ENCODE data around the gene TSN. TPM values are rescaled to one million over a fixed set of nuclear protein-coding genes. Genes with fewer than 3 reads are reported as not detected.
"Not testable (repeated sequence)": the region's sequence is repeated elsewhere in the genome, so short reads cannot be mapped to it uniquely, and the experiment has no call there.

Gene TSN
- total RNA-seq, 1 experiment from 2014 or later, result 32.8 TPM

DNA sequence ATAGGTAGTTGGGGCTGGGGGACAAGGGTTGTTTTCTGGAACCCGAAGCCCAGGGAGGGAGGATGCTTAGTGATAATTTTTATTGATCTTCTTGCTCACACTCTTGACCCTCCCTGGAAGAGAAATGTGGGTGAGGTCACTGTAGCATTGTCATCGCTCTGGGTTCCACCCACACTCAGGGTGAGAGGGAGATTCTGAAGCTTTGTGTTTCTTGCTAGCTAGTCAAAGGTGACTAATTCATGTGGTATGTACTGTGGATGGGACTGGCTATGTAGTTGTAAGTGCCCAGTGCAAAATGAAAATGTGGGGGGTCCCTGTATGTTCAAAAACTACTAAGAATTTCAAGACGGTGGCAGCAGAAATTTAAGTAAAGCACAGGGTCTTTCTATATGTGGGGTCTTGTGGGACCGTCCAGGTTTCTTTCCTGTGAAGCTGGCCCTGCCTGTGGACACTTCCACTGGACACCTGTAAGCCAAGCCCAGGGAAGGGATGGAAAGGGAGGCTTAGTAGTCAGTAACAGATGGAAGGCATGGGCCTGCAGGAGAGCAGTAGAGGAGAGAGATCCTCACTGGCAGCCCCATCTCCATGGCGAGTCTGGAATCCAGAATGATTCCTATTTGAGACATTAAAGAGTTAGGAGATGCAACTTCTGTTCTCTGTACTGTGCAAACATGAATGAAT is 35.0 kb downstream of the TSN start:
- in situ Hi-C loops (cut with HindIII; ENCODE audit: low pct_unique_long_range_greater_than_20kb, low sequenced_read_pairs), result no loop called here
- DNase-seq (ENCODE audit: low read depth), result peak; percentile 85

DNA sequence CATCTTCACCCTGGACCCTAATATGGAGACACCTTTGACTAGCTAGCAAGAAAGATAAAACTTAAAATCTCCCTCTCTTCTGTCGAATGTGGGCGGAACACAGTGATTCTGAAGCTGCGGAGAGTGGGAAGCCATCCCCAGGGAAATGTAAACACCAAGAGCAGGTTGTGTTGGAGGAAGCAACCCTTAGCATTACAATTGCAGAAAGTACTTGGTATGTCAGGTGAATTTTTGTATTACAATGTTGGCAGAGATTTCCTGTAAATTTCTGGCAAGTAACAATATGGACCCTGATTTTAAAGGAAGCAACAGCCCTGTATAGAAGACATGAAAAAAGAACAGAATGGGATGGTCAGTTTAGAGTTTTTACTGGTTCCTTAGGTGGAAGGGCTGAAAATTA is 35.8 kb downstream of the TSN start:
- in situ Hi-C loops (cut with HindIII; ENCODE audit: low pct_unique_long_range_greater_than_20kb, low sequenced_read_pairs), result no loop called here
- DNase-seq (ENCODE audit: low read depth), result no peak

DNA sequence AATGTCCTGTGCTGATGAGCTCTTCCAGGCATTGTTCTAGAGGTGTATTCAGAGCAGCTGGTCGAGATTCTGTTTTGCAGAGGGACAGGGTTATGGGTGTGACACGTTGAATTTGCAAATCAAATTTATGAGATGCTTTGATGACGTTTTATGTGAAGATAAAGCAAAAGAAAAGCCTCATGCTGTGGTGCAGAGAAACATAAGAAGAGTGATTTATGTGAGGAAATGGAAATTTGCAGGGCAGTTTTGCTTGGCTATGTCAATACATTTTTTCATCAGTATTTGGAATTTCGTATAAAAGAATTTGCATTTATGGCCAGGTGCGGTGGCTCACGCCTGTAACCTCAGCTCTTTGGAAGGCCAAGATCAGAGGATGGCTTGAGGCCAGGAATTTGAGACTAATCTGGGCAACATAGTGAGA is 36.4 kb downstream of the TSN start:
- in situ Hi-C loops (cut with HindIII; ENCODE audit: low pct_unique_long_range_greater_than_20kb, low sequenced_read_pairs), result no loop called here
- DNase-seq (ENCODE audit: low read depth), result no peak

DNA sequence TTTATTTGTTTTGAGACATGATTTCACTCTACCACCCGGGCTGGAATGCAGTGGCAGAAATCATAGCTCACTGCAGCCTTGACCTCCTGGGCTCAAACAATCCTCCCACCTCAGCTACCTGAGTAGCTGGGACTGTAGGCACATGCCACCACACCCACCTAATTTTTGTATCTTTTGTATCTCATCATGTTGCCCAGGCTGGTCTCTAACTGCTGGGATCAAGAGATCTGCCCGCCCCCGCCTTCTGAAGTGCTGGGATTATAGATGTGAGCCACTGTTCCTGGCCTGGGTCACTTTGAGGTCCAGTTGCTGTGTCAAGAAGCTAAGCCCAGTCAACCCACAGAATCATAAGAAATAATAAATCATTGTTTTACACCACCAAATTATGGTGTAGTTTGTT is 38.4 kb downstream of the TSN start:
- no peak for DNase-seq (ENCODE audit: low read depth)
- in situ Hi-C loops (cut with HindIII; ENCODE audit: low pct_unique_long_range_greater_than_20kb, low sequenced_read_pairs), result no loop called here

DNA sequence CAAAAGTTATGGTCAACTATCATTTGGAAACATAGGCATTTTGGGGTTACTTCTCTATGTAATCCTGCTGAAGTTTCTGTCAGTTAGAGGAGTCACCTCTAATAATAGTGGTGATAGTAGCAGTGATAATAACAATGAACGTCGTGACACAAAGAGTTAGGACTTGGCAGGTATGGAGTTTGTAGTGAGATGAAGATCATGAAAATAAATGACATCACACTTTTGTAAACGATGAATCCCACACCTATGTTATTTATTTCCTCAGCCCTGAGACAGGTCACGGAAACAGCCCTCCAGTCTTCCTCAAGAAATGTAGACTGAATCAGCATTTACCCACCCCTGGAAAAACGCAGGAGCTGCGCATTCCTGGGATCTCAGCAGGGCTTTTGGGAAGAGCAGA is 38.8 kb downstream of the TSN start:
- in situ Hi-C loops (cut with HindIII; ENCODE audit: low pct_unique_long_range_greater_than_20kb, low sequenced_read_pairs), result no loop called here

DNA sequence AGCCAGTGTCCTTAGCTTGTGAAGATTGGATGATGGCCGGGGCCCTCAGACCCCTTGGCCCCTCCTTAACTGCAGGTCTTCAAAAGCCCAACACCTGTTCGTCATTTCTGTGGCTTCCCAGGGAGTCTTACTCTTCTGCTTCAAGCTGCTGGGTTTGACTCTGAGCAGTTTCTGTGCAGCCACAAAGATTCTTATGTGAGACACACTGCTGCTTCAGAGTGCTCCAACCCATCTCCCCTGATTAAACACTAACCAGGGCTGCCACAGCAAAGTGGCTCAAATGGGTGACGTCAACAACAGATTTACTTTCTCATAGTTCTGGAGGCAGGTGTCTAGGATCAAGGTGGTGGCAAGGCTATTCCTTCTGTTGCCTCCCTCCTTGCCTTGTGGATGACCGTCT is 40.8 kb downstream of the TSN start:
- in situ Hi-C loops (cut with HindIII; ENCODE audit: low pct_unique_long_range_greater_than_20kb, low sequenced_read_pairs), result no loop called here
- DNase-seq (ENCODE audit: low read depth), result no peak

More for the DNA sequence above, 38.8 kb downstream of the TSN start:
- no peak for DNase-seq (ENCODE audit: low read depth)

DNA sequence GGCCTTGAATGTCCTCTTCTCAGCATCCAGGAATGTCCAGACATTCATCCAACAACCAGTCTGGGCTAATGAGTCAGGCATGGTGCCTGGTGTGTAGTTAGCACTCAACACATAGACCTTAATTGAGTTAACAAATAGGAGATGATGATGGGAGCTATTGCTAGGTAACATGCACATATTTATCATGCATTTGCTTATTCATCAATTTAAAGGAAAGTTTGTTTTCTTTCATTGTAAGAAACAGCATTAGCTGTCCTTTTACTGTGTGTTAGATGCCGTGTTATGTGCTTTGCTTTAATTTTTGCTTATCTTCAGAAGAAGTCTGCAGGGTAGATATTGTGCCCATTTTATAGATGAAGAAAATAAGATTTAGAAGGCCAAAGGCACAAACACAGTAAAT is 43.2 kb downstream of the TSN start:
- DNase-seq (ENCODE audit: low read depth), result no peak
- in situ Hi-C loops (cut with HindIII; ENCODE audit: low pct_unique_long_range_greater_than_20kb, low sequenced_read_pairs), result no loop called here

DNA sequence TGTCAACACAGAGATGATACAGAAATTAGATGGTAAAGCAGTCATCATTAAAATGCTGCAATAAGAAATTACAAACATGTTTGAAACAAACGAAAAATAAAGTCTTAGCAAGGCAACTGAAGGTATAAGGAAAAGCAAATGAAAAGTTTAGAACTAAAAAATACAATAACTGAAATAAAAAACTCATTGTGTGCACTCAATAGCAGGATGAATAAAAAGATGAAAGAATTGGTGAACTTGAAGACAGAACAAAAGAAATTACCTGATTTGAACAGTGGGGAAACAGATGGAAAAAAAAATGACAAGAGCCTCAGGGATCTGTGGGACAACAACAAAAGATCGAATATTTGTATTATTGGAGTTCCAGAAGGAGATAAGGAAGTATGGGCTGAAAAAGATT is 46.5 kb downstream of the TSN start:
- in situ Hi-C loops (cut with HindIII; ENCODE audit: low pct_unique_long_range_greater_than_20kb, low sequenced_read_pairs), result no loop called here
- no peak for DNase-seq (ENCODE audit: low read depth)

DNA sequence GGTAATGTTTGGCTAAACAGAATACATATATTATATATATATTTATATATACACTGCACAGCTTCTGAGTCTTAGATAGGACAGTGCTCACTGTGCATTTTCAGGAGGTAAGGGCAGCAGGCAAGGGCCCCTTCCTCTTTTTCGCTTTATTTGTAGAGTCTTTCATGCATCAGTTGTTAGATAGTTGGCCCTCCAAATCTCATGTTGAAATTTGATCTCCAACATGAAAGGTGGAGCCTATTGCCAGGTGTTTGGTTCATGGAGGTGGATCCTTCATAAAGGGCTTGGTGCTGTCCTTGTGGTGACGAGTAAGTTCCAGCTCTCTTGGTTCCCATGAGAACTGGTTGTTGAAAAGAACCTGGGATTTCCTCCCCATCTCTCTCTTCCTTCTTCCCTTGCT is 48.1 kb downstream of the TSN start:
- in situ Hi-C loops (cut with HindIII; ENCODE audit: low pct_unique_long_range_greater_than_20kb, low sequenced_read_pairs), result no loop called here
- no peak for DNase-seq (ENCODE audit: low read depth)

DNA sequence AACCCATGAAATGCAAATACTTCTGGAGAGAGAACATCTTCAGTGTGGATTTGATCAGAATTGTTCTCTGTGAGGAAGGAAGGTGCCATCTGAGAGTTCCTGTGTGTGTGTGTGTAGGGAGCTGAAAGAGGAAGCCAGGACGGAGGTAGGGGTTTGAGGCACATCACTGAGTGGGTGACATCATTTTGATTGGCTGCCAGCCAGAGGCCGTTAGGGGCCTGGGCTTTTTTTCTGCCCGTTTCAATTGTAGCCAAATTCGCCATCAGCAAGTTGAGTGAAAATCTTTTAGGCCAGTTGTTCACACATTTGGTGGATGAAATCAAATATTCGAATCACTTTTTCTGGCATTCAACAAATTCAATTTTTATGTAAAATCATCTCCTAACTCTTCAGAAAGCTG is 48.9 kb downstream of the TSN start:
- in situ Hi-C loops (cut with HindIII; ENCODE audit: low pct_unique_long_range_greater_than_20kb, low sequenced_read_pairs), result no loop called here
- DNase-seq (ENCODE audit: low read depth), result no peak

DNA sequence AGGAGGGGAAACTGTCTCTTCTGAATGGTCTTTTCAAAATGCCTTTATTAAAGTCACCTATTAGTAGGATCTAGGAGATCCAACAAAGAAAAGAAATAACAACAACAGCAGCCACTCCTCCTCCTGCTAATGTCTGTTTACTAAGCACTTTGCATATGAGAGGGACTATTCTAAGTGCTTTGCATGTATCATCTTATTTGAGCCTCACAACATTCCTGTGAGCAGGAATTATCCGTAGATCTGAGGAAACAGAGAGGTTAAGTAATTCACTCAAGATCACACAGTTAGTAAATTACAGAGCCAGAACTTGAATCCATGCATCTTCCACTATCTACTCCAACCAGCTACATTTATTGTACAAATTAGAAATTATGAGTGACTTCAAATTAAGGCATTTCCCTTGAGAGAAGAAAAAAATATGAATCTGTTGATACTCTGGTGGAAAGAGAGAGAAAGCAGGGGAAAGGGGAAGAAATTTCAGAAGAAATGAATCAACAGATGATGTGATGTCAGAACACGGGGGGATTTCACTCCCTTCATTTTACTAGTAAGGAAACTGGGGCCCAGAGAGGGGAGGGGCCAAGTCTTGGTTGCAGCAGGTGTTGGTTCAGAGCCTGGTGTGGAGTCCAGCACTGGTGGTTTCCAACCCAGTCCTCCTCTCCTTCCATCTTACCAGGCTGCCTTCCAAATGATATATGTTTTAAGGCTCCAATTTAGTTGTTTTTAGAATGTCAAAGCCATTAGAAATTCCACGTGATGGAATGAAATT is 49.7 kb downstream of the TSN start:
- in situ Hi-C loops (cut with HindIII; ENCODE audit: low pct_unique_long_range_greater_than_20kb, low sequenced_read_pairs), result no loop called here

DNA sequence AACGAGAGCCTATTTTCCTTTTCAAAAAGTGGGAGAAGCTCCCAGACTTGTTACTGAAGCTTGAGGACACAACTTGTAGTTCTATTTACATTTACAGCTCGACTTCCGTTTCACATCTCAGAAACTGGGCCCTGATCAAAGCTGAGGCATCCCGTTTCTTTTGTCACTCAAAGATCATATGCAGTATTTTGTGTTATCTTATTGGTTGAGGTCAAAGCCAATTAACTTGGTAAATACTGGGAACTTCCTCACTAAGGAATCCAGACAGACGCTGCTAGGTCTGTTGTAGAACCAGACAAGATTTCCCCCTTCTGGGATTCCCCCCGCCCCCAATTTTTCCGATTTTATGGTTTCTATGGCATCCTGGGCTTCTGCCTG is 50.3 kb downstream of the TSN start:
- no peak for DNase-seq (ENCODE audit: low read depth)
- in situ Hi-C loops (cut with HindIII; ENCODE audit: low pct_unique_long_range_greater_than_20kb, low sequenced_read_pairs), result no loop called here

More for the DNA sequence above, 49.7 kb downstream of the TSN start:
- no peak for DNase-seq (ENCODE audit: low read depth)

DNA sequence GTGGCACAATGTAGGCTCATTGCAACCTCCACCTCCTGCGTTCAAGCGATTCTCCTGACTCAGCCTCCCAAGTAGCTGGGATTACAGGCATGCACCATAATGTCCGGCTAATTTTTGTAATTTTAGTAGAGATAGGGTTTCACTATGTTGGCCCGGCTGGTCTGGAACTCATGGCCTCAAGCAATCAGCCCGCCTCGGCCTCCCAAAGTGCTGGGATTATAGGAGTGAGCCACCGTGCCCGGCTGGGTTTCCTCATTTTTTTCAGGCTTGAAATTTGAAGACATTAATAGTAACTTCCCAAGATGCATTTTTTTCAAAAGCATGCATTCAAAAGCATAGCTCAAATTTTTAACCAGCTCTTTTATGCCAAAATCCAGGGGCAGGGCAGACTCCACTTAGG is 52.3 kb downstream of the TSN start:
- DNase-seq (ENCODE audit: low read depth); in situ Hi-C loops (cut with HindIII; ENCODE audit: low pct_unique_long_range_greater_than_20kb, low sequenced_read_pairs): not testable (repeated sequence)

DNA sequence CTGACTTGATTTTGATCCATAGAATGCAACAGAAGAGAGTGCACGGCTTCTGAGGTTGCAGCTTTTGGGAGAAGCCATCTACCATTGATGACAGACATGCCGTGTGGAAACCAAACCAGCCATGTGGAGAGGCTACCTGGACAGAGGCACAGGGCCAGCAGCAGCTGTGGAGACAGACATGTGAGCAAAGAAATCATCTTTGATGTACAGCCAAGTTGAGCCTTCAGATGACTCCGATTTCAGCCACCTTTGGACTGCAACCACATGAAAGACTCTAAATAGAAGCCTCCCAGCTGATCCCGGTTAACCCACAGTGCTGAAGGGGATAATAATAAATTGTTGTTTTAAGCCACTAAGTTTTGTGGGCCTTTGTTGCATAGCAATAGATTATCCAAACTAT is 54.2 kb downstream of the TSN start:
- in situ Hi-C loops (cut with HindIII; ENCODE audit: low pct_unique_long_range_greater_than_20kb, low sequenced_read_pairs), result no loop called here
- no peak for DNase-seq (ENCODE audit: low read depth)

DNA sequence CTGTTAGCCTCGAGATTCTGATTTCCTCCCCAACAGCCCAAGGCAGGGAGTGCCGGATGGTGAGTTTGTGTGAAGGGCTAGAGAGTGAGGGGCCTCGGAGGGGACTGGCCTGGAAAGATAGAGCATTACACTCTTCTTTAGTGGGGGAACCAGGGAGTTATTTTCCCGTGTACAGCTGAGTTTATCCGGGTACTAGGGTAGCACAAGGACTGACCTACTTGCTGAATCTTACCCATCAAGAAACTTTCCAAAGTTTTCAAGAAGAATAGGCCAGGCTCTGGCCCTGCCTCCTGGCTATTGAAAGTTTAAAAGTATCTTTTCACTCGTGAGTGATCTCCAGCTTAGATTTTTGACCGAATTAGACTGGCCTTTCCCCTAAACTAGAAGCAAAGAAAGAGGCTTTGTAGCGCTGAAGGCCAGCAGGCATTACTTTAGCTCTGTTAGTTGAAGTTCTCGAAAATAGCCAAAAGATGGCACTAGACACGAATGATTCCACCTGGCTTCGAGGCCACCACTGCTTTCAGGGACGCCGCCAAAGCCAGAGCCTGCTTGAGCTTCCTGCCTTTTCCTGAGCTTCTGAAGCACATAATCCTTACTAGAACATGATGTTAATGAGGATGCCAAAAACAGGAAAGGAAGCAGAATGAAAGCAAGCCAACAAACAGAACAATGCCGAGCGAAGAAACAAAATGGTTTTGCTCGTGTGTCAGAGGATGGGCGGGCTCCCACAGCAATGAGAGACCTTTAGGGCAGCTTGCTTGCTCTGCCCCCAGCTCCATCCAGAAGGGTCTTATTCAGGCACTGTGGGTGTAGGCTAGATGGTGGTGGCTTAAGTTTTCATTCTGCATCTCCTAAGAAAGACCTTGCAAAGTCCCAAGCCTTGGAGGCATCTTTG is 55.8 kb downstream of the TSN start:
- peak; percentile 38 for DNase-seq (ENCODE audit: low read depth)
- in situ Hi-C loops (cut with HindIII; ENCODE audit: low pct_unique_long_range_greater_than_20kb, low sequenced_read_pairs), result no loop called here

DNA sequence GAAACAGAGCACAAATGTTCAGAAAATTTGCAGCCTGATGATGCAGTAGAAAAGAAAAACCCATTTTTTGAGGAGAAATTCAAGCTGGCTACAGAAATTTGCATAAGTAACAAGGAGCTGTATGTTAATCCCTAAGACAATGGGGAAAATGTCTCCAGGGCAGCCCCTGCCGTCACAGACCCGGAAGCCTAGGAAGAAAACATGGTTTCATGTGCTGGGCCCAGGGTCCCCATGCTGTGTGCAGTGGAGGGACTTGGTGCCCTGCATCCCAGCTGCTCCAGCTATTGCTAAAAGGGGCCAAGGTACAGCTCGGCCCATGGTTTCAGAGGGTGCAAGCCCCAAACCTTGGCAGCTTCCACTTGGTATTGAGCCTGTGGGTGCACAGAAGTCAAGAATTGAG is 57.6 kb downstream of the TSN start:
- in situ Hi-C loops (cut with HindIII; ENCODE audit: low pct_unique_long_range_greater_than_20kb, low sequenced_read_pairs), result not testable (repeated sequence)

DNA sequence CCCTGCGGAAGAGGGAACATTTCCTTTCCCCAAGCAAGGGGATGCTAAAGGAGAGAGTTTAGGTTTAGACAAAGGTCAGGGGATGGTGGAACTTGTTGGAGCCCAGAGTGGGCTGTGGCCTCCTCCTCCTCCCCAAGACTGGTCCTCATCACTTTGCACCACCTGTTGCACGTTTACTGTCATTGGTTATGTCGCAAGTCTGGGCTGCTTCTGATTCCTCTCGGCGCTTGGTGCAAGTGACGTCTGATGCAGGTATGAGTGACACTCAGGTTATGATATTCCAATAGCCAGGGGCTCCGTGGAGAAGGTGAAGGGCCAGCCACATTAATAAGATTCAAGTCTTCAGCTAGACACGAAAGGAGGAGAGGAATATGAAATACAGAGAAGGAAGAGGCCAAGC is 59.8 kb downstream of the TSN start:
- in situ Hi-C loops (cut with HindIII; ENCODE audit: low pct_unique_long_range_greater_than_20kb, low sequenced_read_pairs), result no loop called here
- DNase-seq (ENCODE audit: low read depth), result no peak

More for the DNA sequence above, 57.6 kb downstream of the TSN start:
- not testable (repeated sequence) for DNase-seq (ENCODE audit: low read depth)

DNA sequence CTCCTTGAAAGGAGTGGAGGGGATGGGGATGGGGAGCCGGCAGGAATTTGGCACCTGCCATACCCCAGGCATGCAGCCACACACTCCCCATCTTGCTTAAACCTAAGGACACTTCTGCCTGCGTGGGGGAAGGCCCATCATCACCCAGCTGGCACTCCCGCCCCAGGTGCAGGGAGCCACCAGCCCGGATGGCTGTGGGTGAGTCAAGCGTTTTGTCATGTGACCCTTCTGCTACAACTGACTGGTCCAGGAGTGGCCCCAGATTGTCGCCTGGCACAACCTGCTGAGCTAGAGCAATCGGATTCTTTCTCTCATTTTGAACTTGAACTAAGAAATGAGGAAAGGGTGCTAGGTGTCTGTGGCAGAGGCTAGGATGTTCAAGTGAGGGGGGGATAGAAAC is 61.3 kb downstream of the TSN start:
- DNase-seq (ENCODE audit: low read depth), result no peak
- in situ Hi-C loops (cut with HindIII; ENCODE audit: low pct_unique_long_range_greater_than_20kb, low sequenced_read_pairs), result no loop called here

DNA sequence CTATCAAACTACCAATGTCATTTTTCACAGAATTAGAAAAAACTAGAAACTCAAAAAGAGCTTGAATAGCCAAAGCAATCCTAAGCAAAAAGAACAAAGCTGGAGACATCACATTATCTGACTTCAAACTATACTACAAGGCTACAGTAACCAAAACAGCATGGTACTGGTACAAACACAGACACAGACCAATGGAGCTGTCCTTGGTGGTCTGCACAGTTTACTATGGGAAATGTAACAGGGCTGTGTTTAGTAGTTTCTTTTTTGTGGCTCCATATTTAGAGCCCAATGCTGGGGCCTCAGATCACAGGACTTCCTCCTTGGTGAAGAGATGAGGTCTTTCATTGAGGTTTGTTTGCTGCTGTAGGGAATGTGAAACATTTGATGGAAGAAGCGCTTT is 61.9 kb downstream of the TSN start:
- in situ Hi-C loops (cut with HindIII; ENCODE audit: low pct_unique_long_range_greater_than_20kb, low sequenced_read_pairs); DNase-seq (ENCODE audit: low read depth): not testable (repeated sequence)
